ENCODE results near the gene POLDIP3.
"Not testable (repeated sequence)": the region's sequence is repeated elsewhere in the genome, so short reads cannot be mapped to it uniquely, and the experiment has no call there.

Gene POLDIP3

GRCh38 chr22:42596863-42597530 lies 17.7 kb downstream of the POLDIP3 start:
- DNase-seq (ENCODE audit: extremely low spot score, insufficient read length, low read depth) (no peak), FAIRE-seq (no peak)

GRCh38 chr22:42596336-42596735 lies 18.3 kb downstream of the POLDIP3 start:
- FAIRE-seq = no peak

GRCh38 chr22:42595434-42595833 lies 19.2 kb downstream of the POLDIP3 start:
- no peak for FAIRE-seq
- no peak for DNase-seq (ENCODE audit: extremely low spot score, insufficient read length, low read depth)

More at GRCh38 chr22:42596336-42596735, 18.3 kb downstream of the POLDIP3 start:
- DNase-seq (ENCODE audit: extremely low spot score, insufficient read length, low read depth) = no peak

- FAIRE-seq (no peak), DNase-seq (ENCODE audit: extremely low spot score, insufficient read length, low read depth) (no peak)
These were observed 22.7 kb downstream of the POLDIP3 start for GRCh38 chr22:42591987-42592386.

GRCh38 chr22:42587588-42588175 lies 27.0 kb downstream of the POLDIP3 start:
- FAIRE-seq (no peak), DNase-seq (ENCODE audit: extremely low spot score, insufficient read length, low read depth) (no peak)

- FAIRE-seq (no peak), DNase-seq (ENCODE audit: extremely low spot score, insufficient read length, low read depth) (no peak)
These were observed 28.3 kb downstream of the POLDIP3 start for GRCh38 chr22:42586381-42586780.

GRCh38 chr22:42585096-42585495 lies 29.6 kb downstream of the POLDIP3 start:
- FAIRE-seq (no peak), DNase-seq (ENCODE audit: extremely low spot score, insufficient read length, low read depth) (no peak)

GRCh38 chr22:42584364-42584940 lies 30.2 kb downstream of the POLDIP3 start:
- FAIRE-seq = no peak
- DNase-seq (ENCODE audit: extremely low spot score, insufficient read length, low read depth) = no peak

GRCh38 chr22:42582987-42583386 lies 31.7 kb downstream of the POLDIP3 start:
- DNase-seq (ENCODE audit: extremely low spot score, insufficient read length, low read depth) (no peak), FAIRE-seq (no peak)

- peak; percentile 87 for FAIRE-seq
- DNase-seq (ENCODE audit: extremely low spot score, insufficient read length, low read depth) = peak; percentile 68
These were observed 32.6 kb downstream of the POLDIP3 start for GRCh38 chr22:42581762-42582716.

- DNase-seq (ENCODE audit: extremely low spot score, insufficient read length, low read depth) = not testable (repeated sequence)
- FAIRE-seq = peak; percentile 91
These were observed 33.4 kb downstream of the POLDIP3 start for GRCh38 chr22:42581194-42581761.

GRCh38 chr22:42580040-42580439 lies 34.6 kb downstream of the POLDIP3 start:
- FAIRE-seq; DNase-seq (ENCODE audit: extremely low spot score, insufficient read length, low read depth): not testable (repeated sequence)

GRCh38 chr22:42577623-42578240 lies 37.0 kb downstream of the POLDIP3 start:
- DNase-seq (ENCODE audit: extremely low spot score, insufficient read length, low read depth) (no peak), FAIRE-seq (no peak)

GRCh38 chr22:42577141-42577540 lies 37.5 kb downstream of the POLDIP3 start:
- not testable (repeated sequence) for DNase-seq (ENCODE audit: extremely low spot score, insufficient read length, low read depth); FAIRE-seq

- FAIRE-seq; DNase-seq (ENCODE audit: extremely low spot score, insufficient read length, low read depth): not testable (repeated sequence)
These were observed 38.6 kb downstream of the POLDIP3 start for GRCh38 chr22:42575996-42576574.

- not testable (repeated sequence) for FAIRE-seq; DNase-seq (ENCODE audit: extremely low spot score, insufficient read length, low read depth)
These were observed 40.2 kb downstream of the POLDIP3 start for GRCh38 chr22:42574468-42574867.

- not testable (repeated sequence) for DNase-seq (ENCODE audit: extremely low spot score, insufficient read length, low read depth)
- FAIRE-seq = peak; percentile 61
These were observed 40.6 kb downstream of the POLDIP3 start for GRCh38 chr22:42574046-42574445.

GRCh38 chr22:42571068-42571467 lies 43.6 kb downstream of the POLDIP3 start:
- DNase-seq (ENCODE audit: extremely low spot score, insufficient read length, low read depth); FAIRE-seq: not testable (repeated sequence)

GRCh38 chr22:42570580-42570979 lies 44.1 kb downstream of the POLDIP3 start:
- FAIRE-seq; DNase-seq (ENCODE audit: extremely low spot score, insufficient read length, low read depth): not testable (repeated sequence)
